ENCODE measurements around the gene ICE1. TPM values are rescaled to one million over a fixed set of nuclear protein-coding genes. Genes with fewer than 3 reads are reported as not detected.
"Not testable (repeated sequence)": the region's sequence is repeated elsewhere in the genome, so short reads cannot be mapped to it uniquely, and the experiment has no call there.

The ICE1 gene
- total RNA-seq = 28.3 and 33.8 TPM in 2 replicates

- DNase-seq (ENCODE audit: low read depth, low spot score) = peak; percentile 94
Measured at GRCh38 chr5:5421961-5422818, at the start of gene ICE1. TSS of gene ICE1 (plus strand) at chr5:5422677. CDS start at chr5:5422916, 239 bp downstream.

GRCh38 chr5:5372930-5373329 is 49.5 kb upstream of the ICE1 start:
- DNase-seq (ENCODE audit: low read depth, low spot score) = no peak

GRCh38 chr5:5373351-5373989 is 49.0 kb upstream of the ICE1 start:
- DNase-seq (ENCODE audit: low read depth, low spot score) = no peak

- DNase-seq (ENCODE audit: low read depth, low spot score) = no peak
Measured at GRCh38 chr5:5374009-5374715, 48.3 kb upstream of the ICE1 start.

GRCh38 chr5:5377780-5378179 is 44.7 kb upstream of the ICE1 start:
- no peak for DNase-seq (ENCODE audit: low read depth, low spot score)

- DNase-seq (ENCODE audit: low read depth, low spot score) = no peak
Measured at GRCh38 chr5:5378531-5378930, 43.9 kb upstream of the ICE1 start.

GRCh38 chr5:5380298-5380697 is 42.2 kb upstream of the ICE1 start:
- DNase-seq (ENCODE audit: low read depth, low spot score) = no peak

GRCh38 chr5:5381310-5381913 is 41.1 kb upstream of the ICE1 start:
- DNase-seq (ENCODE audit: low read depth, low spot score) = no peak

GRCh38 chr5:5383461-5383860 is 39.0 kb upstream of the ICE1 start:
- no peak for DNase-seq (ENCODE audit: low read depth, low spot score)

GRCh38 chr5:5384660-5385330 is 37.7 kb upstream of the ICE1 start:
- DNase-seq (ENCODE audit: low read depth, low spot score) = no peak

GRCh38 chr5:5385331-5385662 is 37.2 kb upstream of the ICE1 start:
- DNase-seq (ENCODE audit: low read depth, low spot score) = no peak

- DNase-seq (ENCODE audit: low read depth, low spot score) = no peak
Measured at GRCh38 chr5:5386329-5386728, 36.1 kb upstream of the ICE1 start.

- no peak for DNase-seq (ENCODE audit: low read depth, low spot score)
Measured at GRCh38 chr5:5387192-5387591, 35.3 kb upstream of the ICE1 start.

- no peak for DNase-seq (ENCODE audit: low read depth, low spot score)
Measured at GRCh38 chr5:5387777-5388176, 34.7 kb upstream of the ICE1 start.

GRCh38 chr5:5390121-5390869 is 32.2 kb upstream of the ICE1 start:
- DNase-seq (ENCODE audit: low read depth, low spot score) = not testable (repeated sequence)

- not testable (repeated sequence) for DNase-seq (ENCODE audit: low read depth, low spot score)
Measured at GRCh38 chr5:5392504-5392903, 30.0 kb upstream of the ICE1 start.

GRCh38 chr5:5394384-5394986 is 28.0 kb upstream of the ICE1 start:
- not testable (repeated sequence) for DNase-seq (ENCODE audit: low read depth, low spot score)

- DNase-seq (ENCODE audit: low read depth, low spot score) = not testable (repeated sequence)
Measured at GRCh38 chr5:5395093-5395492, 27.4 kb upstream of the ICE1 start.

GRCh38 chr5:5398071-5398470 is 24.4 kb upstream of the ICE1 start:
- no peak for DNase-seq (ENCODE audit: low read depth, low spot score)

GRCh38 chr5:5401095-5401494 is 21.4 kb upstream of the ICE1 start:
- no peak for DNase-seq (ENCODE audit: low read depth, low spot score)
